NCI-H748 treated with DMSO at 0.1 percent for 48 hours (cell line): ENCODE measurements around the gene DCUN1D2.
"Not testable (repeated sequence)": the region's sequence is repeated elsewhere in the genome, so short reads cannot be mapped to it uniquely, and the experiment has no call there.

Experiments
- DNase-seq: peaks from one replicate; lab custom pipeline; 2025; lab: John Stamatoyannopoulos, UW

Gene DCUN1D2

DNA sequence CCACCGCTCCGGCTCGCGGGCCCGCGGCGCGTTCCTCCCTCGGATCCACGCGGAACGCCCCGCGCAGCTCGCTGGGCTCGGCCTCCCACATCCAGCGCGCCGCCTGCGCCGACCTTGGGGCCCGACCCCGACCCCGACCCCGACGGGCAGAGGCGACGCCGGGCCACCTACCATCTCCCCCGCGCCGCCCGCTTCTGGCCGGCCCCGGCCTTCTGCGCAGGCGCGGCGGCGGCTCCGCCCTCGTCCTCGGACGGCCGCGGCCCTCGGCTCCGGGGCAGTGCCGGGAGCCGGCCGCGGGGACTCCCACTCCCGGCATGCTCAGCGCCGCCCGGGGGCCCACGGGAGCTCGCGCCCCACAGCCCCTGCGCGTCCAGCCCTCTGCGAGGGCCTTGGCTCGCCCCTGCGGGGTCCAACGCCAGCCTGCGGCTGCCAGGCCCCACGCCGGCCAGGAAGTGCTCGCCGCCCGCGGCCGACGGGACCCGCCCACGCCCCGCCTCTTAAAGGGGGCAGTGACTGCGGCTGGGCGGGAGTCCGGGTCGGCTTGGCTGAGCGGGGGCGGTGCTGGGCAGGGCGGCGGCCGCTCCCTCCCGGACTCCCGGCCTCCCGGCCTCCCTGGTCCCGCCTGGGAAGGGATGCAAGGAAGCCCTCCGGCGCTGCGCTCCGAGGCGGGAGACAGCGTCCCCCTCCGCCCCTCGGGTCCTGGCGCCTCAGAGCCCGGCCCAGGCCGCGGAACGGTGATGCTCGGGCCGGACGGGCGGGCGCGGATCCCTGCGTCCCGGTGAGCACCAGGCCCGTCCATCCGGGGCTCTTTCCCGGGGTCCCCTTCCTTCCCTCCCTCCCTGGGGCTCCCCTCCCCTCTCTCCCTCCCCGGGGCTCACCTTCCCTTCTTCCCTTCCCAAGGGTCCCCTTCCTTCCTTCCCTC lies at the start of gene DCUN1D2:
TSS of gene DCUN1D2 (minus strand) at position 216 of the 922 bp plus-strand sequence. CDS start at position 174, 42 bp downstream.
- DNase-seq, result peak; percentile 77

DNA sequence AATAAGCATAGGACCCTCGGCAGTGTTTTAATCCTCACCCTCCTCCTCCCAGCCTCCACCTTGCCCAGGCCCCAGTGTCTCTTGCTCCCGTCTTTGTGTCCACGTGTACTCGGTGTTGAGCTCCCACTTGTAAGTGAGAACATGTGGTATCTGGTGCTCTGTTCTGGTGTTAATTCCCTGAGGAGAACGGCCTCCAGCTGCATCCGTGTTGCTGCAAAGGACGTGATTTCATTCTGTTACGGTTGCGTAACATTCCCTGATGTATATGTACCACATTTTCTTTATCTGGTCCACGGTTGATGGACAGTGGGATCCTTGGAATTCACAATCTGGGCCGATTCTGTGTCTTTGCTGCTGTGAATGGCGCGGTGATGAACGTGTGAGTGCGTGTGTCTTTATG lies 49.3 kb upstream of the DCUN1D2 start:
- no peak for DNase-seq

DNA sequence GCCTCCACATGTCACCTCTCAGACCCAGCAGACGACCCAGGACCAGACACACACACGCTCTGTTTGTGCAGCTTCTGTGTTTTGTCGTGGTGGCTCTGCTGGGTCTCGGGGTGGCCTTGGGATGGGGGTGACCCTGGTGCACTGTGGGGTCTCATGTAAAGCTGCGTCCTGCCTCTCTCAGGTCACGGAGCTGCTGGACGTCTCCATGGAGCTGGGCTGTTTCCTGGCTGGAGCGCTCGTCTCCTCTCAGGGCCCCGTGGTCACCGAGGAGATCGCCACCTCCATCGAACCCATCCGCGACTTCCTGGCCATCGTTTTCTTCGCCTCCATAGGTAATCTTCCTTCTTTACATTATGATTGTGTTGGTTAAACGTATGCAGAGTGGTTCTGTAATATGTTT lies 48.7 kb upstream of the DCUN1D2 start:
- no peak for DNase-seq

DNA sequence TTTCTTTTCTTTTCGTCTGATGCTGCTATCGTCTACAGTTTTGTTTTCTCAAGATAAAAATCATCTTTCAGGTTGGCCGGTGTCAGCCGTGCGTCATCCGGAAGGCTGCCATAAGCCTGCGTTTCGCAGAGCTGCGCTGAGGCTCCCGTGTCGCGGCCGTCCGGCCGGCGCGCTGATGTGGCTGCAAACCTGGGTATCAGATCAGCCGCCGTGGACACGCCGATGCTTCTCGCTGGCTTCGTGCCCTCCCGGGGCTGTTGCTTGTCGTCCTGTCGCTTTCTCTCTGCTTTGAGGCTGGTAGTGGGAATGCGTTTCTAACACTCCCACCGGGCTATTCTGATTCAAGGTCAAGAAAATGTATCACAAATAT lies 48.2 kb upstream of the DCUN1D2 start:
- no peak for DNase-seq

DNA sequence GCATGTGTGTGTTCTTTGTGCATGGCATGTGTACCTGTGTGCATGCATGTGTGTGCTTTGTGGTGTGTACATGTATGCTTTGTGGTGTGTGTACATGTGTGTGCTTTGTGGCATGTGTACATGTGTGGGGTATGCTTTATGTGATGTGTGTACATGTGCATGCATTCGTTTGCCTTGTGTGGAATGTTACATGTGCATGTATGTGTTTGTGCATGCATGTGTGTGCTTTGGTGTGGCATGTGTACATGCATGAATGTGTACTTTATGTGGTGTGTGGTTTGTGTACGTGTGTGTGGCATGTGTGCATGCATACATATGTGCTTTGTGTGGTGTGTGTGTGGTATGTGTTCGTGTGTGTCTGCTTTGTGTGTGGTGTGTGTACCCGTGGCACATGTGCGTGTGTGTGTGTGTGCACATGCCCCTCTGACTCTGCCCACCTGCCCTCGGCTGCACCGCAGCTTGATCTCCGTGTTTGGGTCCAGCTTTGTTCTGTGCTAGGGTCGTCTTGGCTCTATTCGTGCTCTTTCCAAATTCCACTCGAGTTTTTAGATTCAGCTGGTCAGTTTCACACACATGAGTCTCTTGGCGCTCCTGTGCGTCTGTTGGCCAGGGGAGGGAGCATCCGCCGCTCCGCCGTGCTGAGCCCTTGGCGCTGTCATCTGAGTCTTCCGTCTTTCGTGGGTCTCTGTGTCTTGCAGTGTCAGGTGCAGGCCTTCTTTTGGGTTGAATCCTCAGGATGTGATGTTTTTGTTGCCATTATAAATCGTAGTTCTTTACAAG lies 47.6 kb upstream of the DCUN1D2 start:
- no peak for DNase-seq

DNA sequence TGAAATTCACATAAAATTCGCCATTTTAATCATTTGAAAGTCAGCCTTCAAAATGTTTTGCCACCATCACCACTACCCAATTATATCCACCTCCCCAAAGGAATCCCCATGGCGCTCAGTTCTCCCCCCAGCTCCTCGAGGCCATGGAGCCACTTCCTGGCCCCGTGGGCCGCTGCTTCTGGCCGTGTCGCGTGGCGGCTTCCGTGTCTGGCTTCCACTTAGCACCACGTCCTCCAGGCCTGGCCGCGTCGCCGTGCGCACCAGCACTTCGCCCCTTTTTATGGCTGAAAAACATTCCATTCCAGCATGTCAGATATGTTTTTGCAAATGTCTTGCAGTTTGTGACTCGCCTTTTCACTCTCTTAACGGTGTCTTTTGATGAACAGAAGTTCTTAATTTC lies 46.7 kb upstream of the DCUN1D2 start:
- no peak for DNase-seq

DNA sequence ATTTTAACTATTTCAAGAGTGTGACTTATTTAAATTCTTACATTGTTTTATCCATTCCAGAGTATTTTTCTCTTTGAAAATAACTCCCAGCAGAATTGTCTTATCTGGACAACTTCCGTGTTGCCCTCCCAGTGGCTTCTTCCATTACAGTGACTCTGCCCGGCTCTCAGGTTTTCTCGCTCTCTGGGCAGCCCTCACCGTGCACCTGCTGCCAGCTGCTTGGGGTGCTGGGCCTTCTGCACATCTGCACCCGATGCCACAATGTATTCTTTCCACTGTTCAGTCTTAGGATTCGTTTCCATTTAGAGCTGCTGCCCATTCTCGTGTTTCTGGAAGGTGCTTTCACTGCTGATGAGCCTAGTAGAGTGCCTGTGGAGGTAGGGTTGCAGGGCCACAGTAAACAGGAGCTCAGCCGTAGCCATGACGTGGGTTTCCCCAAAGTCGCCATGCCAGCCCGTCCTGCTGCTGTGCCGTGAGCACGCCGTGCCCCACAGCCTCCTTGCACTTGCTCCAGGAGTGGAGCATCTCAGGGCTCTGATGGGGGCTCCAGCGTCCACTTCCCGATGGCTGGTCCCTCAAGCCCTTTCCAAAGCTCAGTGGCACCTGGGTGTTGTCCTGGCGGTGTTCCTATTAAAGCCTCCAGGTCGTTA lies 46.1 kb upstream of the DCUN1D2 start:
- DNase-seq, result no peak

DNA sequence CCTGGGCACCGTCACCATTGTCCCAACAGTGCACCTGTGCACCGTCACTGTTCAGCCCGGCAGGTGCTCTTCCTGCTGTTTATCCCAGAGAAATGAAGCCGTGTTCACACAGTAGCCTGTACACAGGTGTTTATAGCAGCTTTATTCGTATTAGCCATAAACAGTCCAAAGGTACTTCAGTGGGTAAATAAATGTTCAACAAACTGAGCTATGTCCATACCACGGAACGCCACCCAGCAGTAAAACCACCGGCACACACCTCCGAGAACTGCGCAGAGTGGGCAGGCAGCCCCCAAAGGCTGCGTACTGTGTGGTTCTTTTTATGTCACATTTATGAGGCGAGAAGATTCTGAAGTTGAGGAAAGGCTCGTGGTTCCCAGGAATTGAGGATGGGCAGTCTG lies 44.9 kb upstream of the DCUN1D2 start:
- DNase-seq, result peak; percentile 40

DNA sequence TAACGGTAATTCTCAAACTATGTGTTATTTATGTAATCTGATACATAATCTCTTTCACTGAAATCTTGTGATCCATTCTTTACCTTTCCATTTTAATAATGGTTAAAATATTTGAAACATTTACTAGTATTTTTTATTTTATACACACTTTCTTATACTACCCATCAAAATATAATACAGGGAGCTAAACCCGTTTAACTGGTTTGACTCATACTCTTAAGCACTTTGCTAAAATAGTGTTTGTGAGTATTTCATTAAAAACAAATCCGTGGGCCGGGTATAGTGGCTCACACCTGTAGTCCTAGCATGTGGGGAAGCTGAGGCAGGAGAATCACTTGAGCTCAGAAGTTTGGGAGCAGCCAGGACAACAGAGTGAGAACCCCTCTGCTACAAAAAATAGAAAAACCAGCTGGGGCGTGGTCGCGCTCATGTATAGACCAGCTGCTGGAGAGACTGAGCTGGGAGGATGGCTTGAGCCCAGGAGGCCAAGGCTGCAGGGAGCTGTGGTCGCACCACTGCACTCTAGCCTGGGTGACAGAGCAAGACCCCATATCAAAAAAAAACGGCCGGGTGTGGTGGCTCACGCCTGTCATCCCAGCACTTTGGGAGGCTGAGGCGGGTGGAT lies 43.8 kb upstream of the DCUN1D2 start:
- DNase-seq, result no peak

DNA sequence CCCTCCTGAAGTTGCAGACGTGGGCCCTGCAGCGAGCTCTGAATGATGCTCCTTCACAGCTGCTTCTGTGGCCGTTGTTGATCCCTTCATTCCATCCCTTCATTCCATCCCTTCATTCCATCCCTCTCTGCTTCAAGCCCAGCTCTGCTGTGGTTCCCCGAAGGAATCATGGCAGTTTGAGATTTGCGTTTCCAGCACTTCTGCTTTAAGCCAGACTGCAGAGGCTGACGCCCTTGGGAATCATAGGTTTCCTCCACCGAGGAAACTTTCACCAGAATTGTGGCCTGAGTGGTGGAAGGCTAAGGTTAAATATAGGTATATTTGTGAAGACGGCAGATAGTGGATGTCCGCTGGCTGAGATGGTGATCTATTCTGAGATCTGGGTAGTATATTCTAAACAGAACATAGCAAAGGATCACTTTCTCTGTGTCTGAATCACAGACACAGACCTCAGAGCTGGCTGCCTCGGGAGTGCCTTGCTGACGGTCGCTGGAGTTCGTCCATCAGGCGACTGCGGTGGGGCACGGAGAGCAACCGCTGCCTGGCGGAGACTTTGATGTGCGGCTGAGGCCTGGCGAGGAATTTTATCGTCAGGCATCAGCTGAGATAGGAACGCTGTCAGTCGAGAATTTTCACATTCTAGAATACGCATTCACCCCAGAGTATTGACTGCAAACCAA lies 42.8 kb upstream of the DCUN1D2 start:
- no peak for DNase-seq

DNA sequence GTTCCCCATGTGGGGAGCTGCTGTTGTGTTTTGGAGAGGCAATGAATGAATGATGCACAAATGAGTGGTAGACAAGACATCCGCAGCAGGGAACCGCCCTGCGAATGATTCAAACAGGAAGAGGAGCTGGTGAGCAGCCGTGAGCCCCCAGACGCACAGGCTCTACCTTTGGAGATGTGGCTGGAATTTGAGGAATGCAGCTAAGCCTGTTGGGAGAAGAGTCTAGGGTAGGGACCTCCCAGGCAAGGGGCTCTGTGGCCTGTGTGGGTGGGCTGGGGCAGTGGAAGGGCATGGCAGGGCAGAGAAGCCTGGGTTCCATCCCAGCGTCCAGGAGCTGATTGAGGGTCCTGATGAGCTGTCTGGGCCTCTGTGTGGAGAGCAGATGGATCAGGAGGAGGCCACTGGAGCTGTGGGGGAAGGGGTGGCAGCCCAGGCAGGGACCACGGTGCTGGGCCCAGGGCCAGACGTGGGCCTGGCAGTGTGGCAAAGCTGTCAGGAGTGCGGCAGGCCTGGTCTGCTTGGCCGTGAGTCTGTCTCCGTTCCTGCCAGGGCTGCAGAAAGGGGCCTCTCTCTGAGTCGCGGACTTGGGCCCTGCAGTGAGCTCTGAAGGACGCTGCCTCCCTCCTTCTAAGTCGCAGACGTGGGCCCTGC lies 41.8 kb upstream of the DCUN1D2 start:
- no peak for DNase-seq

DNA sequence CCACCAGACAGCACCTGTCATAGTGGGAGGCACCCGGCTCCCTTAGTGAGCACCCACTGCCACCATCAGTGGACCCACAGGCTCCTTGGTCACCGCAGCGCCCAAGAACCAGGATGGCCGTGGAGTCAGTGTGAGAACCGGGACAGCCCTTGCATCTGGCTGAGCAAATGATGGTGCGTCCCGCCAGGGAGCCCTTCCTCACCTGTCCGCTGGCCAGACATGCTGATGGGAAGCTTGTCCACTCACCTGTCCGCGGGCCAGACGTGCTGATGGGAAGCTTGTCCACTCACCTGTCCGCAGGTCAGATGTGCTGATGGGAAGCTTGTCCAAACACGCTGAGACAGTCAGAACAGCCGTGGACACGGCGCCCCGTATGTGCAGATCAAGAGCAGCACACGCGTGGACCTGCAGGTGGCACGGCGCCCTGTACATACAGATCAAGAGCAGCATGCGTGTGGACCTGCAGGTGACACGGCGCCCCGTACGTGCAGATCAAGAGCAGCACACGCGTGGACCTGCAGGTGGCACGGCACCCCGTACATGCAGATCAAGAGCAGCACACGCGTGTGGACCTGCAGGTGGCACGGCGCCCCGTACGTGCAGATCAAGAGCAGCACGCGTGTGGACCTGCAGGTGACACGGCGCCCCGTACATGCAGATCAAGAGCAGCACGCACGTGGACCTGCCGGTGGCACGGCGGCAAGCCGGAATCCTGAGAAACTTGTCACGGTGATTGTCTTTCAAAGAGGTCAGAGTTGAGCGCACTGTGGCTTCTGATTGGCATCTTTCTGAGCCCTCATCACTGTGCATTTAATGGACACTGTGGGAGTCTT lies 40.7 kb upstream of the DCUN1D2 start:
- DNase-seq, result no peak

DNA sequence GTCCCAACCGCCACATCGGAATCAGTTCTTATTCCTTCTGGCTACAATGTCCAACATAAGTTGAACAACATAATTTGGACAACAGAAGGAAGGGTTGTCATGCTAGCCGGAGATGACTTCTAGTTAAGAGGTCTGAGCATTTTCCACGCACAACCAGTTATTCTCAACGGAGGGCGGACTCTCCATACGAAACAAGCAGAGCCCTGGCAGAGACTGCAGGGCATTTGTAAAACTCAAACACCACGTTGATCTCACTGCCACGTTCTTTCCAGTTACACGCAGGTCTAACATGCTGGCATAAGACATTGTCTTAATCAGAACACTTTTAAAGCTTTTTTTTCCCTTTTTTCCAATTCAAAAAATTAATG lies 38.3 kb upstream of the DCUN1D2 start:
- DNase-seq, result no peak

DNA sequence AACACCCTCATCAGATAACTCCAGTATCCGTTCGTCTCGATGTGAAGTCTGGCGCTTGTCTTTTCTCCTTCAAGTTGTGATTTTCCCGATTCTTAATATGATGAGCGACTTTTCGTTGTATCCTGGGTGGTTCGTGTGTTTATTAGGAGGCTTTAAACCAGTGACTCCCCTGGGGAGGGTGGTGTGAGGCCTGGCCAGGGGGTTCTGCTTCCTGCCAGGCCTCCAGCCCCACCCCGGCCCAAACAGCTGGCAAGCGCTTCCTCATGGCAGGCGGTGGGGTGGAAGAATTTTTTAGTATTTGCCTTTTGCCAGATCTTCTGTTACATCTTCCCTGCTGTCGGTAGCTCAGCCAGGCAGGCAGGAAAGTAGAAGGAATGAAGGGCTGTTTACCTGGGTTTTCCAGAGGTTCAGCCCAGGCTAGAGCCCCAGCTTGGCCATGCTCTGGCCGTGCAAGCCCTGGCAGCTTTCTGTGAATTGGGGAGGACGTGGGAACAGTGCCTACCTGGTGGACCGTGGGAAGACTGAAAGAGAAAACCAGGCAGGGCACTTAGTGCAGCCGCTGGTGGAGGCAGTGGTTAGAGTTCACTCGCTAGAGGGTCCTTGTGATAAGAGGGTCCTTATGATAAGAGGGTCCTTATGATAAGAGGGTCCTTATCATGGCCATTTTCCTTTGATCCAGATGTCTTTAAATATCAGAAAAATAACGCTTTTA lies 37.7 kb upstream of the DCUN1D2 start:
- DNase-seq, result no peak

DNA sequence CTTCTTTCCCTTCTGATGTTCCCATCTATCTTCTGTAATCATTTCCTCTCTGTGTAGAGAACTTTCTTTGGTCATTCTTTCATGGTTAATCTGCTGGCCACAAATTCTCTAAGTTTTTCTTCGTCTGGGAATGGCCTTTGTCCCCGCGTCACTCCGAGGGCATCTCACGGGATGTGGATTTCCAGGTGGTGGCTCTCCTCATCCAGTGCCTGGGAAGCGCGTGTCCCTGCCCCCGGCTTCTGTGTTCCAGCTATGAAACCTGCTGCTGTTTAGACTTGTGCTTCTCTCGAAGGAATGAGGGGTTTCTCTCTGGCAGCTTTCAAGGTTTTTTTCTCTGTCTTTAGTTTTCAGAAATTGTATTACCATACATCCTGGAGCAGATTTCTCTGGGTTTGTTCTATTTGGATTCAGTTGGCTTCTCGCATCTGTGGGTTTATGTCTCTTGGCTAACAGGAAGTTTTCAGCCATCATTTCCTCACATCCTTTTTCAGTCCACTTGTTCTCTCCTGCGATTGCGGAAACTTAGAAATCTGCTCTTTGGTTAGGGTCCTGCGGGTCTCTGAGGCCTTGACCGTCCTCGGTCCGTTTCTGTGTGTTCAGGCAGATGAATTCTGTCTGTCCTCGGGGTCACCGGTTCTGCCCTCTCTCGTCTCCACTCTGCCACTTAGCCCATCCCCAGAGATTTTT lies 36.9 kb upstream of the DCUN1D2 start:
- DNase-seq, result no peak

DNA sequence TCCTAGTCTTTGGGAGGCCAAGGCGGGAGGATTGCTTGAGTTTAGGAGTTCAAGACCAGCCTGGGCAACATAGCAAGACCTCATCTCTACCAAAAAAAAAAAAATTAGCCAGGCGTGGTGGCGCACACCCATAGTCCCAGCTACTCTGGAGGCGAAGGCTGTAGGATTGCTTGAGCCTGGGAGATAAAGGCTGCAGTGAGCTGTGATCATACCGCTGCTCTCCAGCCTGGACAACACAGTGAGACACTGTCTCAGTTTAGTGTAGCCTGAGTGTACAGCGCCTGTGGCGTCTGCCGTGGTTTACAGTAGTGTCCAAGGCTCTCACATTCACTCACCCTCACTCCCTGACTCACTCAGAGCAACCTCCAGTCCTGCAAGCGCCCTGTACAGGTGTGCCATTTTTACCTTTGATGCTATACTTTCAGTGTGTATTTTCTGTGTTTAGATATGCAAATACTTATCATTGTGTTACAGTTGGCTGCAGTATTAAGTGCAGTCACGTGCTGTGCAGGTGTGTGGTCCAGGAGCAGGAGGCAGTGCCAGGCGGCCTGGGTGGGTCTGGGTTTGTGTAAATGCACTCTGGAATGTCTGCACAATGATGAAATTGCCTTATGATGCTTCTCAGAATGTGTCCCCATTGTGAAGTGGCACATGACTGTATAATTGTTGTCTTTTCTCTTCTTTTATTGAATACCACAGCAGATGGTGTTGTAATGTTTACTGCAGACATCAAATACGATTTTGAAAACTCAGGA lies 36.1 kb upstream of the DCUN1D2 start:
- DNase-seq, result peak; percentile 89

DNA sequence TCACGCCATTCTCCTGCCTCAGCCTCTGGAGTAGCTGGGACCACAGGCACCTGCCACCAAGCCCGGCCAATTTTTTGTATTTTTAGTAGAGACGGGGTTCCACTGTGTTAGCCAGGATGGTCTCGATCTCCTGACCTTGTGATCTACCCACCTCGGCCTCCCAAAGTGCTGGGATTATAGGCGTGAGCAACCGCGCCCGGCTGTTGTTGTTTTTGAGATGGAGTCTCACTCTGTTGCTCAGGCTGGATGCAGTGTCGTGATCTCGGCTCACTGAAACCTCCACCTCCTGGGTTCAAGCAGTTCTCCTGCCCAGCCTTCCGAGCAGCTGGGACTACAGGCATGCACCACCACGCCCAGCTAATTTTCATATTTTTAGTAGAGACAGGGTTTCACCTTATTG lies 31.9 kb upstream of the DCUN1D2 start:
- DNase-seq, result not testable (repeated sequence)

DNA sequence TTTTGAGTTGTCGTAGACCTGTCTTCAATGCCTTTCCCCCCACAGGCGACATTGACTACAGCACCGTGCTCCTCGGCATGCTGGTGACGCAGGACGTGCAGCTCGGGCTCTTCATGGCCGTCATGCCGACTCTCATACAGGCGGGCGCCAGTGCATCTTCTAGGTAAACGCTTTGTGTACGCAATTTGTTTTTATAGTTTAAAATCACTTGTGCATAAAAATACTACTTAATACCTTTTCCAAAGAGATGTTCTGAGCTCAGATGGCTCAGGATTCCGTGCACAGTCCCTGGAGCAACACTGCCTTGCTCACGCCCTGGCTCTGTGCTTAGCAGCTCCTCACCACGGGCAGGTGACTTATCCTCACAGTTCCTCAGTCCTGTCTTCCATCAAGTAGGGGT lies 30.1 kb upstream of the DCUN1D2 start:
- no peak for DNase-seq
